Endothelial cell of umbilical vein (primary cell): Measurements from ENCODE around the gene PLEKHH2.

ENCODE experiments used
- EZH2 ChIP-seq: IDR thresholded peaks from 2 replicates; pipeline ENCODE4 v1.6.1; 2012; ENCODE audit warnings: borderline replicate concordance, low read depth, mild to moderate bottlenecking, moderate library complexity, low read length, inconsistent platforms; ENCODE audit not compliant: severe bottlenecking
- JUN ChIP-seq: IDR thresholded peaks from 2 replicates; pipeline ENCODE4 v1.6.1; 2011; ENCODE audit warnings: borderline replicate concordance, low read depth; ENCODE audit not compliant: insufficient read length, insufficient read depth
- POLR2A ChIP-seq: IDR thresholded peaks from 2 replicates; pipeline ENCODE4 v1.6.1; 2012; ENCODE audit warnings: low read depth, mild to moderate bottlenecking, control low read depth, low read length
- POLR2AphosphoS5 ChIP-seq: IDR thresholded peaks from 2 replicates; pipeline ENCODE4 v1.6.1; 2012; ENCODE audit warnings: low read depth, mild to moderate bottlenecking, control low read depth, low read length, moderate library complexity; ENCODE audit not compliant: insufficient read depth
- TF ChIP-seq, protein P1 (sequence below), 2 donors: IDR thresholded peaks; 1 replicate in 1 of 2; 2 replicates in 1 of 2; pipeline ENCODE4 v1.5.1; 2011; ENCODE audit warnings: low read length in 2 of 2, mild to moderate bottlenecking in 2 of 2, moderate library complexity in 2 of 2, control low read depth in 1 of 2, inconsistent platforms in 1 of 2, low read depth in 1 of 2; ENCODE audit not compliant: insufficient read depth in 1 of 2; ENCODE audit errors: extremely low read depth in 1 of 2
- TF ChIP-seq, protein P2 (sequence below): IDR thresholded peaks from 2 replicates; pipeline ENCODE4 v1.6.1; 2011; ENCODE audit not compliant: insufficient read depth, insufficient read length

DNA sequence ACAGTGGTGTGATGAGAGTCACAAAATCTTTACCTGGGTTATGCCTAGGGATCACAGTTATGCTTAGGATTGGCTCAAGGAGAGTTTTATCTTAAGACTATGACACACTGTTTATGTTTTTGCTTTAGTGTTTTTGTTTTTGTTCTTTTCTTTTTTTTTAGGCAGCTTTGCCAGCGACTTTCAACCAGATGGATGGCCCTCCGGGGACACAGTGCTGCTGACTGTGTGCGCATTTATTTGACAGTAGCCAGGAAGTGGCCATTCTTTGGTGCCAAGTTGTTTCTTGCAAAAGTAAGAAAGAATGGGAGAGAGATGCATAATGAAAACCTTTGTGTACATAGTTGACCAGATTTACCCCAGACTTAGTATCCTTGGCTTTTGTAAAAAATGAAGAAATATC lies 121.7 kb downstream of the PLEKHH2 start:
- TF ChIP-seq, protein P1, sequence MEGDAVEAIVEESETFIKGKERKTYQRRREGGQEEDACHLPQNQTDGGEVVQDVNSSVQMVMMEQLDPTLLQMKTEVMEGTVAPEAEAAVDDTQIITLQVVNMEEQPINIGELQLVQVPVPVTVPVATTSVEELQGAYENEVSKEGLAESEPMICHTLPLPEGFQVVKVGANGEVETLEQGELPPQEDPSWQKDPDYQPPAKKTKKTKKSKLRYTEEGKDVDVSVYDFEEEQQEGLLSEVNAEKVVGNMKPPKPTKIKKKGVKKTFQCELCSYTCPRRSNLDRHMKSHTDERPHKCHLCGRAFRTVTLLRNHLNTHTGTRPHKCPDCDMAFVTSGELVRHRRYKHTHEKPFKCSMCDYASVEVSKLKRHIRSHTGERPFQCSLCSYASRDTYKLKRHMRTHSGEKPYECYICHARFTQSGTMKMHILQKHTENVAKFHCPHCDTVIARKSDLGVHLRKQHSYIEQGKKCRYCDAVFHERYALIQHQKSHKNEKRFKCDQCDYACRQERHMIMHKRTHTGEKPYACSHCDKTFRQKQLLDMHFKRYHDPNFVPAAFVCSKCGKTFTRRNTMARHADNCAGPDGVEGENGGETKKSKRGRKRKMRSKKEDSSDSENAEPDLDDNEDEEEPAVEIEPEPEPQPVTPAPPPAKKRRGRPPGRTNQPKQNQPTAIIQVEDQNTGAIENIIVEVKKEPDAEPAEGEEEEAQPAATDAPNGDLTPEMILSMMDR (IDR thresholded peaks at IDR 0.05; ENCODE audit: extremely low read depth in 1 of 2, insufficient read depth in 1 of 2, low read depth in 1 of 2, low read length in 2 of 2), result no peak
- TF ChIP-seq, protein P2, sequence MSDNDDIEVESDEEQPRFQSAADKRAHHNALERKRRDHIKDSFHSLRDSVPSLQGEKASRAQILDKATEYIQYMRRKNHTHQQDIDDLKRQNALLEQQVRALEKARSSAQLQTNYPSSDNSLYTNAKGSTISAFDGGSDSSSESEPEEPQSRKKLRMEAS, result no peak
- TF ChIP-seq EZH2 (no peak), POLR2AphosphoS5 (no peak), POLR2A (no peak), JUN (no peak)
